Natural killer cell (primary cell): ENCODE data around the gene MORF4L1. TPM values are rescaled to one million over a fixed set of nuclear protein-coding genes. Genes with fewer than 3 reads are reported as not detected.

Experiments used
- ATAC-seq, 3 donors: fragments of 150-1000 bp in 2 of 3; fragments of 200-7000 bp in 1 of 3; cut with Tn5 transposase; 1 replicate in 1 of 3; 2 replicates in 2 of 3; pipeline ENCODE4 v1.10.0; 2021; ENCODE audit warnings: mild to moderate bottlenecking in 2 of 3, moderate library complexity in 2 of 3
- DNase-seq, 2 donors: peaks; one replicate each; pipeline versions ENCODE4 v3.0.0 to v3.0.0-alpha.2; 2013 to 2021; ENCODE audit warnings: mixed read lengths in 1 of 2
- H3K27ac ChIP-seq: one replicate; pipeline ENCODE4 v1.5.1; 2013; ENCODE audit warnings: mild to moderate bottlenecking, low read length
- H3K27me3 ChIP-seq: one replicate; pipeline ENCODE4 v1.6.1; 2013; ENCODE audit warnings: low read length; ENCODE audit not compliant: control insufficient read depth, insufficient read depth
- H3K36me3 ChIP-seq: one replicate; pipeline ENCODE4 v1.6.1; 2013; ENCODE audit warnings: low read length; ENCODE audit not compliant: control insufficient read depth, insufficient read depth
- H3K4me1 ChIP-seq: one replicate; pipeline ENCODE4 v1.6.1; 2013; ENCODE audit warnings: low read length; ENCODE audit not compliant: control insufficient read depth, insufficient read depth
- H3K4me3 ChIP-seq: one replicate; pipeline ENCODE4 v1.5.1; 2013; ENCODE audit warnings: low read length
- H3K9me3 ChIP-seq: one replicate; pipeline ENCODE4 v1.6.1; 2013; ENCODE audit warnings: low read length; ENCODE audit not compliant: control insufficient read depth, insufficient read depth
- H3K27ac Mint-ChIP-seq, 2 donors: one replicate each; pipeline ENCODE4 v1.8.0; 2022; ENCODE audit warnings: mild to moderate bottlenecking in 2 of 2, mixed read lengths in 2 of 2, moderate library complexity in 1 of 2
- H3K27me3 Mint-ChIP-seq, 2 donors: one replicate each; pipeline ENCODE4 v1.8.0; 2022; ENCODE audit warnings: low read depth in 2 of 2, mixed read lengths in 2 of 2
- H3K36me3 Mint-ChIP-seq: one replicate; pipeline ENCODE4 v1.8.0; 2022; ENCODE audit warnings: mixed read lengths
- H3K4me1 Mint-ChIP-seq, 2 donors: one replicate each; pipeline ENCODE4 v1.8.0; 2022; ENCODE audit warnings: mixed read lengths in 2 of 2
- H3K4me3 Mint-ChIP-seq: one replicate; pipeline ENCODE4 v1.8.0; 2022; ENCODE audit warnings: mild to moderate bottlenecking, moderate library complexity, mixed read lengths
- H3K9me3 Mint-ChIP-seq, 2 donors: one replicate each; pipeline ENCODE4 v1.8.0; 2022; ENCODE audit warnings: mixed read lengths in 2 of 2
- WGBS: methylation state at CpG from one replicate; pipeline ENCODE4 v1.1.7; 2013; ENCODE audit warnings: missing lambda C conversion rate; ENCODE audit not compliant: insufficient coverage; 5-methylcytosine and 5-hydroxymethylcytosine counted together
- intact Hi-C: fragments of 100-400 bp; cut with micrococcal nuclease; formaldehyde crosslinking; loops from one replicate; pipeline ENCODE4 v1.14.2; 2022
- total RNA-seq, 4 donors: library from RNA; stranded (reverse); fragments of 120-200 nt in 1 of 4; gene quantifications; one replicate each; pipeline versions ENCODE4 v1.2.3 to v1.2.4, GENCODE V29; 2013 to 2022
- TF ChIP-seq, protein P1 (sequence below): fragments of 200-600 bp; IDR thresholded peaks from one replicate; pipeline ENCODE4 v1.8.0; 2022; ENCODE audit warnings: antibody characterized with exemption

MORF4L1 gene
- total RNA-seq, 3 donors from 2014 or later (not counting 1 experiment from before 2014, with no cell fraction given): 316 to 348 (median 329) TPM

DNA sequence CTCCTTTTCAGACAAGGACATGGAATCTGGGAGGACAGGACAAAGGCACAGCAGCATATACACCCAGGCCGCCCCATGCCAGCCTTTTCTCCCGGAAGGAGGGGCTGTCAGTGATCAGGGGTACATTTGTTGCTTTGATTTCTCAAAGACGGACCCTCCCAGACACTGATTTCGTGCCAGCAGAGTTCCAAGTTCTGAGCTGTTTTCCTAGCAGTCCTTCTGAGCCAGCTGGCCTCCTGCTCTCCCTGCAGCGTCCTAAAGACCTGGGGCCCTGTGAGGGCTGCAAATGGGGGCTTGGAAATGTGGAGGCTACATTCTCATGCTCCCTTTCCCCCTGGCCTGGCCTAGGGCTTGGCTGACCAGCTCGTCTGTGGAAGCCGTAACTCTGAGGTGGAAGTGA is 49.8 kb downstream of the MORF4L1 start:
- H3K27ac Mint-ChIP-seq: no peak overlapping the region
- 95% methylated on average over 7 of the region's 7 CpGs for WGBS

GRCh38 chr15:78923015-78923414 is 50.3 kb downstream of the MORF4L1 start:
- DNase-seq (no peak), ATAC-seq (no peak)
- Histone ChIP-seq H3K9me3 (no peaks in the 10 kb centered on the region), H3K27me3 (no peaks in the 10 kb centered on the region), H3K36me3 (peaks cover 36% of the 10 kb centered on the region), H3K27ac (no peak overlapping the region), H3K4me1 (no peaks in the 10 kb centered on the region), H3K4me3 (no peak overlapping the region)
- Mint-ChIP-seq H3K4me3 (no peak overlapping the region), H3K9me3 (no peaks in the 10 kb centered on the region), H3K27ac (no peak overlapping the region), H3K36me3 (no peaks in the 10 kb centered on the region), H3K27me3 (no peaks in the 10 kb centered on the region), H3K4me1 (no peaks in the 10 kb centered on the region)
- intact Hi-C loops: no loop called here
- TF ChIP-seq, protein P1, sequence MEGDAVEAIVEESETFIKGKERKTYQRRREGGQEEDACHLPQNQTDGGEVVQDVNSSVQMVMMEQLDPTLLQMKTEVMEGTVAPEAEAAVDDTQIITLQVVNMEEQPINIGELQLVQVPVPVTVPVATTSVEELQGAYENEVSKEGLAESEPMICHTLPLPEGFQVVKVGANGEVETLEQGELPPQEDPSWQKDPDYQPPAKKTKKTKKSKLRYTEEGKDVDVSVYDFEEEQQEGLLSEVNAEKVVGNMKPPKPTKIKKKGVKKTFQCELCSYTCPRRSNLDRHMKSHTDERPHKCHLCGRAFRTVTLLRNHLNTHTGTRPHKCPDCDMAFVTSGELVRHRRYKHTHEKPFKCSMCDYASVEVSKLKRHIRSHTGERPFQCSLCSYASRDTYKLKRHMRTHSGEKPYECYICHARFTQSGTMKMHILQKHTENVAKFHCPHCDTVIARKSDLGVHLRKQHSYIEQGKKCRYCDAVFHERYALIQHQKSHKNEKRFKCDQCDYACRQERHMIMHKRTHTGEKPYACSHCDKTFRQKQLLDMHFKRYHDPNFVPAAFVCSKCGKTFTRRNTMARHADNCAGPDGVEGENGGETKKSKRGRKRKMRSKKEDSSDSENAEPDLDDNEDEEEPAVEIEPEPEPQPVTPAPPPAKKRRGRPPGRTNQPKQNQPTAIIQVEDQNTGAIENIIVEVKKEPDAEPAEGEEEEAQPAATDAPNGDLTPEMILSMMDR: no peak
- WGBS: 75% methylated on average over 5 of the region's 7 CpGs

More for the DNA sequence above, 49.8 kb downstream of the MORF4L1 start:
- H3K27me3 ChIP-seq: no peaks in the 10 kb centered on the region
- H3K4me1 ChIP-seq: no peaks in the 10 kb centered on the region
- DNase-seq: no peak
- peaks cover 40% of the 10 kb centered on the region for H3K36me3 ChIP-seq
- no peak overlapping the region for H3K4me3 ChIP-seq
- no peaks in the 10 kb centered on the region for H3K4me1 Mint-ChIP-seq
- no peak for ATAC-seq
- intact Hi-C loops: no loop called here
- no peaks in the 10 kb centered on the region for H3K9me3 Mint-ChIP-seq
- H3K27me3 Mint-ChIP-seq: no peaks in the 10 kb centered on the region
- no peak overlapping the region for H3K27ac ChIP-seq
- no peaks in the 10 kb centered on the region for H3K9me3 ChIP-seq
- H3K36me3 Mint-ChIP-seq: no peaks in the 10 kb centered on the region
- H3K4me3 Mint-ChIP-seq: no peak overlapping the region
- TF ChIP-seq, protein P1: no peak

DNA sequence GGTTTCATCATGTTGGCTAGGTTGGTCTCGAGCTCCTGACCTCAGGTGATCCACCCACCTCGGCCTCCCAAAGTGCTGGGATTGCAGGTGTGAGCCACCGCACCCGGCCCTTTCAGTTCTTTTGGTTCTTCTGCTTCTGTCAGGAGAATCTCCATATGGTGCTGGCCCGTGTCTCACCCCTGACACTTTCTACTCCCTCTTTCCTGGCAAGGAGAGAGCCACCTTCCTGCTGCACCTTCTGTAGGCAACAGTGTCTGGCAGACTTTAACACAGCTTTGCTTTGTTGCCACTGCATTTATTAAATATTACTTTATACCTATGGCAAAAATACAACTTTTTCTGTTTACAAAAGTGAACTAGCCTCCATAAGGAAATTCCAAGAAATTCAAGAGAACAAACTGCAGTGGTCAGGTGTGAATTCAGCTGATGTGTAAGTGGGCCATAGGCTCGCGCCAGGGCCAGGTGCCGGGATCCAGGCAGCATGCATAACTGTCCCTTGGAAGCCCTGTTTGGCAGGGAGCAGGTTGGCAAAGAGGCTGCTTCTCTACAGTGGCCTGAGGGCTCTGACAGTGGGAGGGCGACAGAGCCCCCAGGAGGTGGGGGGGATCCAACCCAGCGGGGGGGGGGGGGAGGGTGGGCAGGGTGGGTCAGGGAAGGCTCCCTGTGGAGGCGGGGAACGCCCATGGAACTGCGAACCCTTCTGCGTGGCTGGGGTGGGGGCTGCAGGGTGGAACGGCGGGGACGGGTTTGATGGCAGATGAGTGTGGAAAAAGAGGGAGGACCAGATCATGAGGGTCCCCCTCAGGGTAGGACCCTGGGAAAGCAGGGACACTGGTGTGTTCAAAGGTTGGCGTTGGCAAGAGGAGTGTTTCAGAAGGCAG is 51.0 kb downstream of the MORF4L1 start:
- no peaks in the 10 kb centered on the region for H3K36me3 Mint-ChIP-seq
- H3K4me3 ChIP-seq: no peak overlapping the region
- no peak for DNase-seq
- no peak for ATAC-seq
- peaks cover 32% of the 10 kb centered on the region for H3K36me3 ChIP-seq
- H3K9me3 Mint-ChIP-seq: no peaks in the 10 kb centered on the region
- H3K27ac Mint-ChIP-seq: peak overlapping the region in 1 of 2 donors; percentile 54
- H3K4me1 ChIP-seq: no peaks in the 10 kb centered on the region
- H3K4me1 Mint-ChIP-seq: no peaks in the 10 kb centered on the region
- H3K9me3 ChIP-seq: no peaks in the 10 kb centered on the region
- intact Hi-C loops: no loop called here
- H3K27ac ChIP-seq: no peak overlapping the region
- TF ChIP-seq, protein P1: no peak
- no peaks in the 10 kb centered on the region for H3K27me3 ChIP-seq
- 96% methylated on average over 17 of the region's 18 CpGs for WGBS
- no peak overlapping the region for H3K4me3 Mint-ChIP-seq
- H3K27me3 Mint-ChIP-seq: no peaks in the 10 kb centered on the region
